Measurements from ENCODE around the gene BMERB1.
"Not testable (repeated sequence)": the region's sequence is repeated elsewhere in the genome, so short reads cannot be mapped to it uniquely, and the experiment has no call there.

BMERB1 gene

DNA sequence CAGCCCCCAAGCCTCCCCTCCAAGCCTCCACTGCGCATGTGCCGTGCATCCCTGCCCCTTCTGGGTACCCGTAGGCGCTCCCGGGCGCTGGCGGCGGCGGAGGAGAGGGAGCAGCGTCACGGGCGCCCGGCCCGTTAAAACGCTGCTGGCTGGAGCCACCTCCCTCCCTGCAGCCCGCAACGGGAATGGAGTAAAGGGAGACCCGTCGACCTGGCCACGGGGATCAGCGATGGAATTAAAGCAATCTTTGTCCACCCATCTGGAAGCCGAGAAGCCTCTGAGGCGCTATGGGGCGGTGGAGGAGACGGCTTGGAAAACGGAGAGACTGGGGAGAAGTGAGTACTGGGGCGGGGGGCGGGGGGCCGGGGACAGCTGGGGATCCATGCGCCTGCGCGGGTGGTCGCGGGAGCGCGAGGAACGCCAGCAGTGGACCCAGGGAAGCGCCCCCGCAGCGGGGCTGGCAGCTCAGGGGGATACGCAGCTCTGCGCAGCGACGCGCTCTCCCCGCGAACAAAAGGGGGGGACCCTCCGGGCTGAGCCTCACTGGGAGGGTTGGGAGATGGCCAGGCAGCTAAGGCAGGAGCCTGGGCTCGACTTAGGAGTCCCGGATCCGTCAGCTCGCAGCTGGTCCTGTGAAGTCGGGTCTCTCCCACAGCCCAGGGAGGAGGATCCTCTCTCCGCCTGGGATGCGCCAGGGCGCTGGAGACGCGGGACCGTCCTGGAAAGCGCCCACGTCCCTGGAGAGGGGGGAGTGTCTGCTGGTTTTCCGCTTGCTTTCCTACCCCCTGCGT lies at the start of gene BMERB1:
Gene BMERB1, plus strand, starts transcription at position 164 of the 791 bp plus-strand sequence. Its CDS starts 66 bp downstream, at position 230.
- no peak for DNase-seq

- not testable (repeated sequence) for DNase-seq
Measured at GRCh38 chr16:15388060-15388459, 46.3 kb upstream of the BMERB1 start.

GRCh38 chr16:15389916-15390315 lies 44.5 kb upstream of the BMERB1 start:
- not testable (repeated sequence) for DNase-seq

- not testable (repeated sequence) for DNase-seq
Measured at GRCh38 chr16:15393025-15393424, 41.4 kb upstream of the BMERB1 start.

DNA sequence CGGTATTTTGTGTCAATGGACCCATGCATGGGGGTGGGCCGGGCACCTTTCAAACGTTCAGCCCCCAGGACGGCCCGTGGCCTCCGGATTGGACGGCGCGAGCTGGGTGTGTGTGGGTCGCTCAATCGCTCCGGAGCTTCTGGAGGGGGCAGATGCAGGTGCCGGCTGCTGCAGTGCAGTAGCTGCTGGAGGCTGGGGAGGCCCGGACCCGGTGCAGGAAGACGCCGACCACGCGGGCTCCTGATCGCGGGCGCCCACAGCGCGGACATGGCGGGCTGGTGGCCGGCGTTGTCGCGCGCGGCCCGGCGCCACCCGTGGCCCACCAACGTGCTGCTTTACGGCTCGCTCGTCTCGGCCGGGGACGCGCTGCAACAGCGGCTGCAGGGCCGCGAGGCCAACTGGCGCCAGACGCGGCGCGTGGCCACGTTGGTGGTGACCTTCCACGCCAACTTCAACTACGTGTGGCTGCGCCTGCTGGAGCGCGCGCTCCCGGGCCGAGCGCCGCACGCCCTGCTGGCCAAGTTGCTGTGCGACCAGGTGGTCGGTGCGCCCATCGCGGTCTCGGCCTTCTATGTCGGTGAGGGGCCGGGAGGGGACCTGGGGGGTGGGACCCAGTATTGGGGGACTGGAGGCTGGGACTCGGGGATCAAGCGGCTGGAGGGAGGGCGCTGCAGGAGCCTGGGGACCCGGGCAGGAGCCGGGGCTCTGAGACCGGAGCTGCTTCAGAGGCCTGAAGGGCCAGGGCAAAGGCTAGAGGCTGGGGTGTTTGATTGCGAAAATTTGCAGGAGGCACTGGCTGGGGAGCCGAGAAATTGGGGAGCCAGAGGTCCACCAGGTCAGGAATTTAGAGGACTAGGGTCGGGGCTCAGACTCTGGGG lies 38.5 kb upstream of the BMERB1 start, which contains the start of gene MPV17L:
Gene MPV17L, plus strand, starts transcription at position 124 of the 878 bp plus-strand sequence. Its CDS starts 144 bp downstream, at position 268.
- not testable (repeated sequence) for DNase-seq

- not testable (repeated sequence) for DNase-seq
Measured at GRCh38 chr16:15396509-15396829, 37.9 kb upstream of the BMERB1 start.

GRCh38 chr16:15396948-15397594 lies 37.3 kb upstream of the BMERB1 start:
- no peak for DNase-seq

DNA sequence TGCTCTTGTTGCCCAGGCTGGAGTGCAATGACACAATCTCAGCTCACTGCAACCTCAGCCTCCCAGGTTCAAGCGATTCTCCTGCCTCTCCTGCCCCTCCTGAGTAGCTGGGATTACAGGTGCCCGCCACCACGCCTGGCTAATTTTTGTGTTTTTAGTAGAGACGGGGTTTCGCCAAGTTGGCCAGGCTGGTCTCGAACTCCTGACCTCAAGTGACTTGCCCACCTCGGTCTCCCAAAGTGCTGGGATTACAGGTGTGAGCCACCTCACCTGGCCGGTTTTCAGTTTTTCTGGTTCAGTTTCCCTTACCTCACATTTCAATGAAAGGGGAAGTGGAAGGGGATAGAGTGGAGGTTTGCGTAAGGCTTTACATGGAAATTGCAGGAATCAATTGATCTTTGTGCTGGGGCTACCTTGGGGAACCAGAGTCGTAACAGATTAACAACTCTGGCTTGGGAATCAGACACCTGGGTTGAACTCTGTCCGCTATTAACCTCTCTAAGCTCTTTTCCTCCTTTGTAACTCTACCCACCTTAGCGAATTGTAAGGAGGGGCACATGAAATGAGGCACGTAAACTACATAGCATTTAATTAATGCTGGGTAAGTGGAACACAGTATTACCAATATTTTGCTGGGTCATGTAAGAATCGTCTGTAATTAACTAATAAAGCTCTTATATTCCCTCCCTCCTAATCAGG lies 35.6 kb upstream of the BMERB1 start:
- no peak for DNase-seq

GRCh38 chr16:15399317-15399716 lies 35.1 kb upstream of the BMERB1 start:
- no peak for DNase-seq

DNA sequence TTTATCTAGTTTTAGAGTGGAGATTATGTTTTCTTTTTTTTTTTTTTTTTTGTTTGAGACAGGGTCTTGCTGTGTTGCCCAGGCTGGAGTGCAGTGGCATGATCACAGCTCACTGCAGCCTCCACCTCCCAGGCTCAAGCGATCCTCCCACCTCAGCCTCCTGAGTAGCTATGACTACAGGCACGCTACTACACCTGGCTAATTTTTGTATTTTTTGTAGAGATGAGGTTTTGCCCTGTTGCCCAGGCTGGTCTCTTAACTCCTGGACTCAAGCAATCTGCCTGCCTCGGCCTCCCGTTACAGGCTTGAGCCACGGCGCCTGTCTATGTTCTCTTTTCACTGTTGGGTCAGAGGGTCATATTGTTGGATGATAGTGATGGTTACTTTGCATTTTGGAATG lies 34.1 kb upstream of the BMERB1 start:
- not testable (repeated sequence) for DNase-seq

DNA sequence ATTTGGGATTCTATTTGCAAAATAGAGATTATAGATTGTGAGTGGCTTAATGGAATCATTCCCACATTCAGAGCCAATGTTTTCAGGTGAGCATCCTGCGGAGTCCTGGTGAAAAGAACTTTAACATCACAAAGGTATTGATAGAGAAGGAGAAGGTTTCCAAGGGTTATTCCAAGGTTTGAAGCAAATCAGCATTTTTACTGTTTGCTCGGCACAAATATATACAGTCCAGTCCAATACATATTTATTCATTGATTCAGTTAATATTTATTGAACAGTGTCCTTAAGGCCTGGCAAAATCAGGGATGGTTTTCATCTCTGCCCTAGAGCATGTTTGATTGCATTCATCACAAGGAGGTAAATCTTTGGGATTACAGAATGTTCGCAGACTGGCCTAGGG lies 32.4 kb upstream of the BMERB1 start:
- DNase-seq, result no peak

GRCh38 chr16:15403392-15403995 lies 30.9 kb upstream of the BMERB1 start:
- no peak for DNase-seq

- not testable (repeated sequence) for DNase-seq
Measured at GRCh38 chr16:15404091-15404490, 30.3 kb upstream of the BMERB1 start.

- no peak for DNase-seq
Measured at GRCh38 chr16:15404792-15405191, 29.6 kb upstream of the BMERB1 start.

- not testable (repeated sequence) for DNase-seq
Measured at GRCh38 chr16:15407756-15408155, 26.6 kb upstream of the BMERB1 start.

- not testable (repeated sequence) for DNase-seq
Measured at GRCh38 chr16:15409476-15409875, 24.9 kb upstream of the BMERB1 start.

- DNase-seq, result no peak
Measured at GRCh38 chr16:15415511-15415985, 18.8 kb upstream of the BMERB1 start.

DNA sequence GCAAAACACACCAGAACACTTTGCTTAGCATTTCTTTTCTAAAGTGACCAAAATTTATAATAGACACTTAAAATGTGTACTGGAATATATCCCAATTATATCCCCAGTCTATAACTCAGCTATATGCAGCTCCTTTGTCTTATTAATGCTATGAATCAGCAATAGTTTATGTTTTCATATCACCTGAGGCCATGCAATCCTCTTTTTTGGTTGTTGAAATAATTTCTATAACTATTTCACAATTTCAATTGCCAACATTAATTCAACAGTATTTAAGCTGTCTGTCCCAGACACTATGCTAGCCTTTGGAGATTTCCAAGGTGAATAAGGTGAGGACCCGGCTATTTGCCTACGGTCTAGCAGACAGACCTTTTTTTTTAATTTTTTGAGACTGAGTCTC lies 17.2 kb upstream of the BMERB1 start:
- no peak for DNase-seq

DNA sequence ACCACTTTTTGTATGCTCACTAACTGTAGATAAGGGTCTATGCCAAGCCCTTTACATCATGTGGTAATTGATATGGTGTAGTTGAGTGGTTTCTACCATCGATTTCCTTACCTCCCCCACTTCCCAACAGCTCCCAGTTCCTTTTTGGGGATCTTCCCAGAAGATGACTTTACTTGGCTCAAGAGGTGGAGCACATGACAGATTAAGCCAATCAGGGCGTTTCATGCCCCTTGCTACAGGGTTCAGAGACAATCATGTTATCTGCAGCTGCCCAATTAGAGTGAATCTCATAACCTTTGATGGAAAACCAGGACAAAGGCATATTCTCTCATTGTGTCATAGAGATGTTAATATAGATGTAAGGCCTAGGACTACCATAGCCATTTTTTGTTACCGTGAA lies 16.2 kb upstream of the BMERB1 start:
- DNase-seq, result no peak

- not testable (repeated sequence) for DNase-seq
Measured at GRCh38 chr16:15421696-15422095, 12.7 kb upstream of the BMERB1 start.

- DNase-seq, result no peak
Measured at GRCh38 chr16:15422222-15422621, 12.2 kb upstream of the BMERB1 start.

DNA sequence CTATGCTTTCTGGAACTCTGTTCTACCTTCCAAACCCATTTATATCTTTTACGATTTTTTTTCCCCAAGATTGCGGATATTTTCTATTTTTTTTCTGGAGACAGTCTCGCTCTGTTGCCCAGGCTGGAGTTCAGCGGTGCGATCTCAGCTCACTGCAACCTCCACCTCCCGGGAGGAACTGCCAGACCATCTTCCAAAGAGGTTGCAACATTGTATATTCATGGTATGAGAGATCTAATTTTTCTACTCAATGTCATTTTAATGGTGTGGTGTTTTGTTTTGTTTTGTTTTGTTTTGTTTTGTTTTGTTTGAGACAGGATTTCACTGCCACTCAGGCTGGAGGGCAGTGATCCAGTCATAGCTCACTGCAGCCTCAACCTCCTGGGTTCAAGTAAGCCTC lies 8.5 kb upstream of the BMERB1 start:
- DNase-seq, result no peak
